Stimulated activated CD8-positive, alpha-beta memory T cell treated with anti-CD3 and anti-CD28 coated beads, Interleukin-7, amount 100 ng/mL, for 4 hours (primary cell): ENCODE data around the gene LDLRAD3.
"Not testable (repeated sequence)": the region's sequence is repeated elsewhere in the genome, so short reads cannot be mapped to it uniquely, and the experiment has no call there.

Source experiments
- DNase-seq, 2 donors: peaks; one replicate each; pipeline ENCODE4 v3.0.0-alpha.2; 2020; ENCODE audit warnings: low read depth in 2 of 2

Gene LDLRAD3

DNA sequence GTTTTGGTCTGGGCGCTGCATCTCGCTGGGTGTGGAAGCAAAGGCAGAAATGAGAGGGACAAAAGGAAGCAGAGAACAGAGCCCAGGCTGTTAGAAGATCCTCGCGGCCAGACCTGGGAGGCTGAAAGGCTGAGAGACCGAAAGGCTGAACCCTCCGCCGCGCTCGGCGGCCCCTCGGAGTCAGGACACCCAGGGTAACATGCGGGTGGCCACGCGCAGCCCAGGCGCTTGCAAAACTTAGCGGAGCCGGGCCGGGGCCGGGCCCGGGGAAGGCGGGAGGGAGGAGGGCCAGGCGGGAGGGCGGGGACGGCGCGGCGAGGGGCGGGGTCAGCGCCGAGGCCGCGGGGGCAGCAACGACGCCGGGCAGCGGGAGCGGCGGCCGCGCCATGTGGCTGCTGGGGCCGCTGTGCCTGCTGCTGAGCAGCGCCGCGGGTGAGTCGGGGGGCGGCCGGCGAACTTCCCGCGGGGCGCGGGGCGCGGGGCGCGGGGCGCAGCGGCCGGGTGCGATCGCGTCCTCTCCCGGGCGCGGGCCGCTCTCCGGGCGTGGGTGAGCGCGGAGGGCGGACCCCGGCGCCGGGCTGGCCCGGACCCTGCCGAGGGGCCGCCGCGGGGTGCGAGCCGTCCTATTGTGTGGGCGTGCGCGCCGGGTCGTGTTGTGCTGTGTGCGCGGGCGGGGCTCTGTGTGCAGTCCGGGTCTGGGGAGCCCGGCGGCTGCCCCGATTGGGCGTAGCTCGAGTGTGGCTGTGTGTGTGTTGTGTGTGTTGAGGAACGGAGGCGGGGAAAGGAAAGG, at the start of gene LDLRAD3:
TSS of gene LDLRAD3 (plus strand) at position 350 of the 790 bp plus-strand sequence. CDS start at position 387, 37 bp downstream.
- peak in 1 of 2 donors; percentile 13 for DNase-seq

DNA sequence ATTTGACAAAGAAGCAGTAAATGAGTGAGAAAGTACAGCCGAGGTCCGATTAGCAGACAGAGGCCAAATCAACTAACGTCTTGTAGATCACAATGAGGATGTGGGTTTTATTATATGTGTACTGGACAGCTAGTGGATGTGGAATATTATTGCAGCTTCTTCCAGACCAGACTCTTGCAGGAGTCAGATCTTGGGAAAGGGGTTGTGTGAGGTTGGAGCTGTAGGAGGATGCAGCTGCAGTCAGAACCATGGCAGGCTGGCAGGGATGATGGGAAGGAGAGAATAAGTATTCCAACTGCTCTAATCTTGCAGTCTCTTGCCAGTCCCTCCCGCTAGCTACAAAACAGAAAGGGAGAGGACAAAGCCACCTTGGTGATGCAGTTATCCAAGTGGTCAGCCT, 46.8 kb upstream of the LDLRAD3 start:
- DNase-seq: no peak

GRCh38 chr11:35902961-35903360, 40.9 kb upstream of the LDLRAD3 start:
- no peak for DNase-seq

- DNase-seq: no peak
Observed at GRCh38 chr11:35905646-35906276, 38.1 kb upstream of the LDLRAD3 start.

GRCh38 chr11:35906277-35906661, 37.6 kb upstream of the LDLRAD3 start:
- no peak for DNase-seq

- no peak for DNase-seq
Observed at GRCh38 chr11:35906681-35907080, 37.2 kb upstream of the LDLRAD3 start.

- DNase-seq: no peak
Observed at GRCh38 chr11:35907648-35908431, 36.0 kb upstream of the LDLRAD3 start.

DNA sequence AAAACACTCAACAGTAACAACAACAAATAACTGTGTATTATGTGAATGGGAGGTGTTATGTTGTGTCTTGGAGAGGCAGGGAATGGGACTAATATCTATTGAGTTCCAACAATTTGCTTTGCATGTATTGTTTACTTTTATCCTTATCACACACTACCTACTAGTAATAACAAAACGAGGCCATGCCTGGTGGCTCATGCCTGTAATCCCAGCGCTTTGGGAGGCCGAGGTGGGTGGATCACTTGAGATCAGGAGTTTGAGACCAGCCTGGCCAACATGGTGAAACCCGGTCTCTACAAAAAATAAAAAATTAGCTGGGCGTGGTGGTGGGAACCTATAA, 35.5 kb upstream of the LDLRAD3 start:
- DNase-seq: not testable (repeated sequence)

GRCh38 chr11:35909511-35910265, 34.2 kb upstream of the LDLRAD3 start:
- no peak for DNase-seq

- no peak for DNase-seq
Observed at GRCh38 chr11:35911013-35911412, 32.8 kb upstream of the LDLRAD3 start.

- DNase-seq: no peak
Observed at GRCh38 chr11:35911616-35912165, 32.2 kb upstream of the LDLRAD3 start.

DNA sequence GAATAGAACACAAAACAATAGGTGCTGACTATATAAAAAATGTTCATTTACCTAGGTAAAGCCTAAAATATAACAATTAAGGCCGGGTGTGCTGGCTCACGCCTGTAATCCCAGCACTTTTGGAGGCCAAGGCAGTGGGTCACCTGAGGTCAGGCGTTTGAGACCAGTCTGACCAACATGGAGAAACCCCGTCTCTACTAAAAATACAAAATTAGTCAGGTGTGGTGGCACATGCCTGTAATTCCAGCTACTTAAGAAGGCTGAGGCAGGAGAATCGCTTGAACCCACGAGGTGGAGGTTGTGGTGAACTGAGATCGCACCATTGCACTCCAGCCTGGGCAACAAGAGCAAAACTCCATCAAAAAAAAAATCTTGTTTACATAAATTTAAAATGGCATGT, 31.4 kb upstream of the LDLRAD3 start:
- not testable (repeated sequence) for DNase-seq

DNA sequence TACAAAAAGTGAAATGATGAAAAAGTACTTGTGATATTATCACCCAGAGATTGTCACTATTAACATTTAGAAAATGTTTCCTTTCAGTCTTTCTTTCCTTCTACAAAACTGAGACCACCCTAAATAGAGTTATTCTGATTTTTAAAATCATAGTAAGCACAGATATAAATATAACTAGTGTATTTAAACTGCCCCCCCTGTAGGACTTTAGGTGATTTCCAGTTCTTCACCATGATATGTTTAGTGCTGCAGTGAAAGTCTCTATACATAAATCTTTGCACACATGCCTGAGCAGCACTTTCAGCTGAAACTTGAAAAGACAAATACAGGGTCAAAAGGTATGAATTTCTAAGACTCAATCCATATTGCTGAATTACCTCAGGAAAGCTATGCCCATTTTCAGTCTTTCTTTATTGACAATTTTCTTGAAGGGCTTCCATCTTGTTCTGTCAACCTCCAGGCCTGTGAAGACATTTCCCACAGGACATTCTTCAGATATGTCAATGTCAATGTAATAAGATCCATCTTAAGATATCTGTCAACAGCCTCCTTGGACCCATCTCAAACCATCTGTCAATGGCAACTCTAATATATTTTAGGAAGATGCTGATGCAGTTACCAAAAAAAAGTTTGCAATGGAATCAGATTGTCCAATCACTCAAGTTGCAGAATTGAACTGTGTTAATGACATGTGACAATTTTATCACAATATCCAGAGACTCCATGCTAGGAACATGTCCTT, 30.8 kb upstream of the LDLRAD3 start:
- DNase-seq: no peak

DNA sequence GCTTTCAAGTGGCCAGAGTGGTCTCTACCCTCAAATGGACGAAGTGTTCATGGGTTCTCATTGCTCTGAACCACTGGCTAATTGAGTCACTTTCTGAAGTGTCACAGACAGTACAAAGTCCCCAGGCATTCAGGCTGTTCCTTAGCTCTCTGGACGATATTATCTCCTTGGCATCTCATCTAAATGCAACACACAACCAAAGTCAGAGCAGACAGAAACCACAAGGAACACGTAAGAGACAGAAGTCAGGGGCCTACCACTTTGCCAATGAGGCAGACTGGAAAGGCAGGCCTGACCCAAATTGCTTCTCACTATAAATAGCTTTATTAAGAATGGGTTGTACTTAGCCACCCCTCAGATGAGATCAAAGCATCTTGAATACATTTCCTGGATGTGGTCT, 29.0 kb upstream of the LDLRAD3 start:
- DNase-seq: no peak

GRCh38 chr11:35916270-35916669, 27.6 kb upstream of the LDLRAD3 start:
- no peak for DNase-seq

- no peak for DNase-seq
Observed at GRCh38 chr11:35917676-35918075, 26.2 kb upstream of the LDLRAD3 start.

DNA sequence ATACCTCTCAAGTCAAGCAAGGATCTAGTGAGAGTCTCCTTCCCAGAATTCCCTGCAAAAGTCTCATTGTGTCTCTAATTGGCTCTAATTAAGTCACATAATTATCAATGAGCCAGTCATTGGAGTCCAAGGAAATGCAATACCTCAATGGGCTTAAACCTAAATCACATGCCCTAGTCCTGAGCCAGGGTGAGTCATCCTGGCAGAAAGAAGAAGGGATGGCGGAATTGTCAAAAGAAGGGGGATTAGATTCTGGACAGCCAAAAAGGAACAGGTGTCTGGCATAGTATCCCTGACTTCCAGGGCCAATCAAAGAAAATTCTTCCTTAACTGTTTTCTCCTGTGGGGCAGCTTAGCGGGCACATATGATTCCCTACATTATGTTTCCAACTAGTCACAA, 25.1 kb upstream of the LDLRAD3 start:
- no peak for DNase-seq

DNA sequence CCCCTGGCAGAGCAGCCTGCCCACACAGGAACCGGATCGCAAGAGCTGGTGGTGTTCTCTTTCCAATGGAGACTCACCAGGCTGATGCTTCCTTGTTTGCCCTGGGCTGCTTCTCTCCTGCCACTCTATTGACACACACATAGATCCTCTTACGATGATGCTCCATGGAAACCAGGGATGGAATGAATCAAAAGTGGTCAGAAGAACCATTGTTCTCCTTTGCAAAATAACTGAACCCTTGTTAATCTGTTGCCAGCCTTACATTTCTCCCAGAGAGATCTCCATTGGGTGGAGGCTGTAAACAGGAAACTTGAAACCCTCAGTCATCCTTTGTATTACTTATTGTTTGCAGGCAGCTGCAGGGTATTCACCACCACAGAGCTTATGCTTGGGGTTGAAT, 24.6 kb upstream of the LDLRAD3 start:
- no peak for DNase-seq

DNA sequence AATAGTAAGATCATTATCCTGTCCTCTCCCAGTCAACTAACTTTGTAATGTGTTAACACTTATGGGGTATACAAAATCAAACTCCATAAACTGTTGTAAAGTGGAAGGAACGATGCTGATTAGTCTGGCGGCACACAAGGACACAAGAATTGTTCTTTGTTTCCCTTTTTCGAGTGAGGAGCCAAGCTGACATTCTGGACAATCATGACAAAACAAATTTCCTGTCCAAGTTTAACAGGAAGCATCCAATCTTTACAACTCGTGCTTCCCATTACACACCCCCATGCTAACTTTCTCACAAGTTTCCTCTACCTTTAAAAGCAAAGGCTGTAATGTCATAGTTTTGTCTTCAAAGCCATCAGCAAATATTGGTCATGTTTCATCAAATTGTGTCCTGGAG, 20.4 kb upstream of the LDLRAD3 start:
- DNase-seq: no peak

DNA sequence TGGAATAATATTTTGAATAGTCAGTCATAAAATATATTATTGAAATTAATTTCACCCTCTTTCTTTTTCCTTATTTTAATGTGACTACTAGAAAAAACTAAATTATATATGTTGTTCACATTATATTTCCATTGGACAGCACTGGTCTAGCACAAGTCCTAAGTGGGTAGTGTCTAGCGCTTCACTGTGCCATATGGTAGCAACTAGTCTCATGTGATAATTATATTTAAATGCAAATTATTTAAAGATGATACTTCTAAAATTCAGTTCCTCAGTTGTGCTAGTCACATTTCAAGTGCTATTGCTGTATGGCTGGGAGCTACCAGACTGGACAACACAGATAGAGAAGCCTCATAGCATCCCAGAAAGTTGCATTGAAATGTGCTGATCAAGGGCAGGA, 19.1 kb upstream of the LDLRAD3 start:
- no peak for DNase-seq

GRCh38 chr11:35927104-35927503, 16.8 kb upstream of the LDLRAD3 start:
- DNase-seq: no peak
